NCI-H2107 treated with DMSO at 0.1 percent for 48 hours (cell line): ENCODE measurements around the gene SRPRB.

Experiments used
- DNase-seq: peaks from one replicate; lab custom pipeline; 2025; ENCODE audit not compliant: unreplicated experiment; lab: John Stamatoyannopoulos, UW

Gene SRPRB

GRCh38 chr3:133865136-133865855 is 59.7 kb downstream of the SRPRB start:
- no peak for DNase-seq

DNA sequence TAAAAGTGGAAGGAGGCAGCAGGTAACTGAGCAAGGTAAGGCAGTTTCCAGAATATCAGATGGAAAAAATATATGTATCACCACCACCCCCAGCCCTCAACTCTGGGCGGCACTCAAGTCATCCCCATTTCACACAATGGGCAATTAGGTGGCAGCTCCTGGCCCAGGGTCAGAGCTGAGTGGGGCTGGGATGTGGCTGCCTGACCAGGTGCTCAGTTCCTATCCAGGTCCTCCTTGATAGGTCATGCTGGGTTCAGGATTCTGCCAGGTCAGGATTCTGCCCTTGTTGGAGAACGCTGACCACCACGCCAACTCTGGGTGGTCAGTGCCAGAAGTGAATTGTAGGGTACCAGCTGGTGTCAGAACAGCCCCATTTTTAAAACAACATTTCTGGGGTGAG is 60.5 kb downstream of the SRPRB start:
- no peak for DNase-seq

GRCh38 chr3:133868186-133868585 is 62.6 kb downstream of the SRPRB start:
- DNase-seq = no peak

DNA sequence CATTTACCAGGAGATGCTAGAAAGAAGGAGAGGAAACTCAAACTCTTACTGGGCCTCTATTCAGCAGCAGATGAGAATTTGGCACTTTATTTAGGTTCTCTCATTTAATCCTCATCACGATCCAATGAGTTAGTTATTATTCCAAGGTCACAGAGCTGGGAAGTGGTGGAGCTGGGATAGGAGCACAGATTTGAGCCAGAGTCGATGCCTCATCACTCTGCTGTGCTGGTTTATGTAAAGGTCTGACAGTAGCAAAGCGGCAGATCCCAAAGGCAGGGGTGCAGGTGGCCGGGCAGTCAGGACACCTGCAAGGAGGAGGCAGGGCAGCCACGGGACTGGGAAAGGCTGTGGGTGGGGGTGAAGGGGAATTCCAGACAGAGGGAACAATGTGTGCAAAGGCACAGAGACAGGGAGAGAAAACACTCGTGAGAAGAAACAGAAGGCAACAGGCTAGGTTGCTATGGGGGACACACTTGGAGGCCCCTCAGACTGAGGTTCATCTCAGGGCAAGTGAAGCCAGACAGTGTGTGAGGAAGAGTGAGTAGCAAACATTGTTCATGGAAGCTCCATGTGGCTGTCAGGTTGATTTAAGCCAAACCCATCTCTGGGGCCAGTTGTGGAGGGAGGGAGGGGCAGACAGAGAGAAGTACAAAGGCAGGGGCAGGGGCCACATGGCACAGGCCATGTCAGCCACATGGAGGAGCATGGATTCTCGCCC is 63.3 kb downstream of the SRPRB start:
- DNase-seq = no peak

GRCh38 chr3:133869586-133869985 is 64.0 kb downstream of the SRPRB start:
- DNase-seq = no peak

- DNase-seq = no peak
These were observed 65.2 kb downstream of the SRPRB start for GRCh38 chr3:133870822-133871221.
